Measurements from ENCODE around the gene CARD11. TPM values are rescaled to one million over a fixed set of nuclear protein-coding genes. Genes with fewer than 3 reads are reported as not detected.

CARD11 gene
- total RNA-seq, 4 donors from 2014 or later = 3.1 to 53.6 (median 5.9) TPM

DNA sequence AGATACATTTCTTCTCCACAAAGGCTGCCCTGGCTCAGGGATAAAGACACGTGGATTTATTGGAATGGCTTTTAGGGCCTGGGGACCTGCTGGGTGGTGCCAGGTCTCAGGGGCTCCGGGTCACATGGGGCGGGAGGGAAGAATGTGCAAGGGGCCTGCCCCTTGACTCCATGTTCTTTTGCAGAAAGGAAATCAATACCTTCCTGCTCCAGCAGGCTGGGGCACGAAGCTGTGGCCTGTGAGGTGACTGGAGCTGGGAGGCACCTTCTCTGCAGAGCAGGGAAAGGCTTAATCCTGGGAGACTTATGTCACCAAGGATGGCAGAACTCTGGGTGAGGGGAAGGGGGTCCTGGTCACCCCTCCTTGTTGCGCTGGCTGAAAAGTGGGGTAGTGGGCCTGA lies 157.3 kb downstream of the CARD11 start:
- H3K27me3 ChIP-seq = no peaks in the 10 kb centered on the region
- no peak overlapping the region for H3K27ac ChIP-seq
- no peaks in the 10 kb centered on the region for H3K9me3 ChIP-seq
- H3K36me3 ChIP-seq = no peaks in the 10 kb centered on the region
- no peaks in the 10 kb centered on the region for H3K4me1 ChIP-seq
- TF ChIP-seq POLR2A (IDR thresholded peaks at IDR 0.05) = no peak
- TF ChIP-seq, protein P1, sequence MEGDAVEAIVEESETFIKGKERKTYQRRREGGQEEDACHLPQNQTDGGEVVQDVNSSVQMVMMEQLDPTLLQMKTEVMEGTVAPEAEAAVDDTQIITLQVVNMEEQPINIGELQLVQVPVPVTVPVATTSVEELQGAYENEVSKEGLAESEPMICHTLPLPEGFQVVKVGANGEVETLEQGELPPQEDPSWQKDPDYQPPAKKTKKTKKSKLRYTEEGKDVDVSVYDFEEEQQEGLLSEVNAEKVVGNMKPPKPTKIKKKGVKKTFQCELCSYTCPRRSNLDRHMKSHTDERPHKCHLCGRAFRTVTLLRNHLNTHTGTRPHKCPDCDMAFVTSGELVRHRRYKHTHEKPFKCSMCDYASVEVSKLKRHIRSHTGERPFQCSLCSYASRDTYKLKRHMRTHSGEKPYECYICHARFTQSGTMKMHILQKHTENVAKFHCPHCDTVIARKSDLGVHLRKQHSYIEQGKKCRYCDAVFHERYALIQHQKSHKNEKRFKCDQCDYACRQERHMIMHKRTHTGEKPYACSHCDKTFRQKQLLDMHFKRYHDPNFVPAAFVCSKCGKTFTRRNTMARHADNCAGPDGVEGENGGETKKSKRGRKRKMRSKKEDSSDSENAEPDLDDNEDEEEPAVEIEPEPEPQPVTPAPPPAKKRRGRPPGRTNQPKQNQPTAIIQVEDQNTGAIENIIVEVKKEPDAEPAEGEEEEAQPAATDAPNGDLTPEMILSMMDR (IDR thresholded peaks at IDR 0.05) = no peak
- no peak overlapping the region for H3K4me3 ChIP-seq
- DNase-seq = no peak

DNA sequence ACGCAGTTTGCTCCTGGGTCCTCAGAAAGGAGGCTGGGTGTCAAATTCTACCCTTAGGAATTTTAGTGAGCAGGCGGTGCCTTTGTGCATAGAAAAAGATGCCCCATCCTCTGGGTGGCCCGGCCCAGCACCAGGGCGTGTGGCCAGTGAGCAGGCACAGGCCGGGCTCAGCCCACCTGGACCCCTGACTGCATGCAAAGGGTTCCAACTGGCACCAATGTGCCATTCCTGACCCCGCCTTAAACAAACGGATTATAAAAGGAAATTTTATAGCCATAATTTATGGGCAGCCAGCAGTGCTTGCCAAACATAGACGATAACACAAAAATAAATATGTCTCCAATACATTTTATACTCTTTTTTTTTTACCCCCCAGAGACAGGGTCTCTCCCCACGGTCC lies 159.5 kb downstream of the CARD11 start:
- no peak overlapping the region for H3K27ac ChIP-seq
- no peak for TF ChIP-seq POLR2A (IDR thresholded peaks at IDR 0.05)
- TF ChIP-seq, protein P1 (IDR thresholded peaks at IDR 0.05) = no peak
- no peaks in the 10 kb centered on the region for H3K9me3 ChIP-seq
- H3K4me1 ChIP-seq = no peaks in the 10 kb centered on the region
- H3K27me3 ChIP-seq = no peaks in the 10 kb centered on the region
- no peak for DNase-seq
- H3K4me3 ChIP-seq = no peak overlapping the region
- no peaks in the 10 kb centered on the region for H3K36me3 ChIP-seq

DNA sequence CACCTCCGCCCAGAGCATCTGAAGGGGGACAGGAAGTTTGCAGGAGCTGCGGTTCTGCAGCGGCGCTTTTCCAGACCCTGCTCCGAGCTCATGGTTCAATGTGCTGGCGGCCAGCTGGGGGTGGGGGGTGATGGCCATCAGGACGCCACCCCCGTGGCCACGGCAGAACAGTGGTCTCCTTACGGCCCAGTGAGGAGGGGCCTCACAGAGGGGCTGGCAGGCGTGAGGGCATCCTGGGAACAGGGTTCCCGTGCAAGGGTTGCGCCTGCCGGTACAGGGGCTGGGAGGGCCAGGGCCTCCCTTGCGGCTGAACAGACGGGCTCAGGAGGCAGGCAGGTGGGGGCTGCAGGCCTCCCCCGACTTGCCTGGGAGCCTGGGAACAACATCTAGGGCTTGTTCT lies 160.6 kb downstream of the CARD11 start:
- Histone ChIP-seq H3K36me3 (no peaks in the 10 kb centered on the region), H3K4me3 (no peak overlapping the region), H3K27ac (no peak overlapping the region), H3K4me1 (no peaks in the 10 kb centered on the region), H3K9me3 (no peaks in the 10 kb centered on the region), H3K27me3 (no peaks in the 10 kb centered on the region)
- no peak for DNase-seq
- TF ChIP-seq, protein P1 (IDR thresholded peaks at IDR 0.05) = no peak
- no peak for TF ChIP-seq POLR2A (IDR thresholded peaks at IDR 0.05)

DNA sequence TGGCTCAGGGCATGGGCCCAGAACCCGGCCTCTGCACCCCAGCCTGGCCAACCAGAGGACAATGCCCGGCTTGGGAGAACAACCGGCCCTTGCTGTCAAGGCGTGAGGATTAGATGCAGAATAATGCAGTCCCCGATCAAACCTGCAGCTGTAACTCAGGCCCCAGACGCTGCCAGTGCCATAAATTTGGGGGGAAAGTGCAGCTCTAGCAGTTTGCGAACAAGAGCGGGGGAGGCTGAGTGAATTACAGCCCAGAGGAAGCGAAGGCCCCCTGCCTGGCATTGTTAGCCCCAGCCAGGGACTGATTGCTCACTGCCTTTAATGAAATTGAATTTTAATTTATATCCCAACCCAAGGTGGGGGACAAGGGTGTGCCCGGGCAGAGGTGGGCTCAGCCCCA lies 161.6 kb downstream of the CARD11 start:
- Histone ChIP-seq H3K4me3 (no peak overlapping the region), H3K9me3 (no peaks in the 10 kb centered on the region), H3K27me3 (no peaks in the 10 kb centered on the region), H3K4me1 (no peaks in the 10 kb centered on the region), H3K27ac (no peak overlapping the region), H3K36me3 (no peaks in the 10 kb centered on the region)
- DNase-seq = no peak
- no peak for TF ChIP-seq POLR2A (IDR thresholded peaks at IDR 0.05)
- TF ChIP-seq, protein P1 (IDR thresholded peaks at IDR 0.05) = no peak

DNA sequence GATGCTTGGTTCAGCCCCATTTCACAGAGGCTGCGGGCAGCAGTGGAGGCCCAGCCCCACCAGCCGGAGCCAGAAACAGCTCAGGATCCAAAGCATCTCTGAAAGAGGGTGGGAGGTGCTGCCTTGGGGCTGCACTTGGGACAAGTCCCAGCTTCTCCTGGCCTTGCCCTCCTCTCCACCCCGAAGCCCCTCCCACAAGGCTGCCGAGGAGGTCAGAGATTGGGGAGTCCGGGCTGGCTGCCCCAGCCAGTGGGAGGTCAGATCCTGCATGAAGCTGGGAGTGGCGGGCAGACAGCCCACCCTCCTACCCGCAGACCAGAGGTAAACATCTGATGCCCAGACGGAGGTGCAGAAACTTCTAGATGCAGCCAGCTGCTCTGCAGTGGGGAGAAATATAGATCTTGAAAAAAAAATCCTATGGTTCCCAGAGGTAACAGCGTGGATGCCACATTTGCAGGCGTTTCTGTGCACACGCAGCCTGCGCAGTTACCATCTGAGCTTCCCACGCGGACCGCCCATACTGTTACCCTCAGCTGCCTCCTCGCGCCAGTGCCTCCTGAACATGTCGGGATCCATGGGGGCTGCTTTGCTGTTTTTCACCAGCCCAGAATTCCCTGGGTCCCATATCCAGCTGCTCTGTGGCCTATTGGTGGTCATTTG lies 162.7 kb downstream of the CARD11 start:
- no peak for DNase-seq
- TF ChIP-seq, protein P1 (IDR thresholded peaks at IDR 0.05) = no peak
- no peak overlapping the region for H3K27ac ChIP-seq

DNA sequence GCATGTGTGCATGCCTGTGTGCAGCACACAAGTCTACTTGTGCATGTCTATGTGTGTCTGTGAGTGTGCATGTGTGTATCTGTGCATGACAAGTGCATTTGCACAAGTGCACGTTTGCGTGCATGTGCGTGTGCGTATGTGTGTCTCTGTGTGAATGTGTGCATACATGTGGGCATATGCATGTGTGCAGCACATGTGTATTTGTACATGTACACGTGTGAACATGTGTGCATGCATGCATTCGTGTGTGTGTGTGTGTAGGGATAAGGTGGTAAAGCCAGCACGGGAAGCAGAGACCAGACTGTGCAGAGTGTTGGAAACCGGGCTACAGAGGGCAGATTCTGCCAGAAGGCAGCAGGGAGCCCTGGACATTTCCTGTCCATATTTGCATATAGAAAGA lies 163.6 kb downstream of the CARD11 start:
- TF ChIP-seq, protein P1 (IDR thresholded peaks at IDR 0.05) = no peak
- no peak for TF ChIP-seq POLR2A (IDR thresholded peaks at IDR 0.05)
- no peaks in the 10 kb centered on the region for H3K9me3 ChIP-seq
- no peaks in the 10 kb centered on the region for H3K36me3 ChIP-seq
- no peak for DNase-seq
- H3K4me3 ChIP-seq = no peak overlapping the region
- H3K27ac ChIP-seq = no peak overlapping the region
- no peaks in the 10 kb centered on the region for H3K4me1 ChIP-seq
- no peaks in the 10 kb centered on the region for H3K27me3 ChIP-seq

More for the DNA sequence above, 162.7 kb downstream of the CARD11 start:
- H3K27me3 ChIP-seq = no peaks in the 10 kb centered on the region
- H3K36me3 ChIP-seq = no peaks in the 10 kb centered on the region
- no peaks in the 10 kb centered on the region for H3K9me3 ChIP-seq
- no peak overlapping the region for H3K4me3 ChIP-seq
- no peaks in the 10 kb centered on the region for H3K4me1 ChIP-seq
